Endothelial cell of umbilical vein (primary cell): ENCODE data around the gene OSBP2. TPM values are rescaled to one million over a fixed set of nuclear protein-coding genes. Genes with fewer than 3 reads are reported as not detected.
A peak's percentile ranks its signal among the peaks of the same experiment; 100 is the strongest.

Experiments
- BruUV-seq: library from RNA; stranded (reverse); fragments of 400-500 nt; replicated peaks from 2 replicates; lab custom pipeline; 2021; lab: Mats Ljungman, UMichigan
- CTCF ChIA-PET: fragments of 300-600, 350-600 bp; sonication (Branson Sonifier 250); formaldehyde crosslinking; loops from one replicate; lab custom pipeline; 2021; ENCODE audit warnings: antibody characterized with exemption, inconsistent platforms; lab: Charles Lee
- POLR2A ChIA-PET: fragments of 300-600, 350-600 bp; sonication (Branson Sonifier 250); formaldehyde crosslinking; loops from one replicate; lab custom pipeline; 2021; ENCODE audit warnings: antibody characterized with exemption, inconsistent platforms; lab: Charles Lee
- DNase-seq: peaks from one replicate; pipeline ENCODE4 v3.0.0-alpha.2; 2011; ENCODE audit warnings: low read depth, low spot score
- FAIRE-seq: peaks from 2 replicates; lab custom pipeline; 2011; peaks lifted over from hg19 to GRCh38; lab: Jason Lieb, UNC
- H2AFZ ChIP-seq: 2 replicates; pipeline ENCODE4 v1.6.0; 2012; ENCODE audit warnings: low read depth, low read length, control low read depth, inconsistent platforms
- H3K27ac ChIP-seq: 2 replicates; pipeline ENCODE4 v1.5.1; 2011; ENCODE audit warnings: low read depth, mild to moderate bottlenecking, control low read depth, low read length, moderate library complexity; ENCODE audit not compliant: insufficient read depth
- H3K27me3 ChIP-seq, 2 experiments: 2 replicates each; pipeline versions ENCODE4 v1.6.0 to v1.6.1; 2011; ENCODE audit warnings: low read length in 2 of 2, mixed read lengths in 1 of 2; ENCODE audit not compliant: control insufficient read depth in 2 of 2, insufficient read depth in 2 of 2
- H3K36me3 ChIP-seq, 2 experiments: 2 replicates in 1 of 2; 3 replicates in 1 of 2; pipeline ENCODE4 v1.5.1; 2011; ENCODE audit warnings: low read length in 2 of 2, mild to moderate bottlenecking in 1 of 2, moderate library complexity in 1 of 2; ENCODE audit not compliant: control insufficient read depth in 2 of 2, insufficient read depth in 2 of 2; ENCODE audit errors: extremely low read depth in 1 of 2
- H3K4me1 ChIP-seq: 3 replicates; pipeline ENCODE4 v1.5.1; 2011; ENCODE audit warnings: mild to moderate bottlenecking, low read length; ENCODE audit not compliant: control insufficient read depth, insufficient read depth; ENCODE audit errors: extremely low read depth
- H3K4me2 ChIP-seq: 2 replicates; pipeline ENCODE4 v1.6.1; 2011; ENCODE audit warnings: low read length, control low read depth, mixed read lengths; ENCODE audit not compliant: insufficient read depth
- H3K4me3 ChIP-seq, 3 experiments: fragments of 200-600 bp in 1 of 3; sonication (generic), shearing (Covaris generic) in 1 of 3; replicated peaks in 1 of 3; 2 replicates each; pipeline ENCODE4 v1.5.1; 2011 to 2016; ENCODE audit warnings: control low read depth in 3 of 3, low read length in 3 of 3, mild to moderate bottlenecking in 2 of 3, inconsistent platforms in 1 of 3, low read depth in 1 of 3, moderate library complexity in 1 of 3; ENCODE audit not compliant: insufficient read depth in 1 of 3
- H3K79me2 ChIP-seq: 2 replicates; pipeline ENCODE4 v1.6.0; 2012; ENCODE audit warnings: low read length, inconsistent platforms; ENCODE audit not compliant: control insufficient read depth, insufficient read depth
- H3K9ac ChIP-seq: replicated peaks from 2 replicates; pipeline ENCODE3; 2011; ENCODE audit warnings: low read length, control low read depth; ENCODE audit not compliant: insufficient read depth; ENCODE audit errors: extremely low read depth
- H3K9me1 ChIP-seq: replicated peaks from 3 replicates; pipeline ENCODE4 v1.6.0; 2011; ENCODE audit warnings: mild to moderate bottlenecking, low read length; ENCODE audit not compliant: control insufficient read depth, insufficient read depth; ENCODE audit errors: extremely low read depth
- H3K9me3 ChIP-seq: replicated peaks from 2 replicates; pipeline ENCODE4 v1.5.1; 2012; ENCODE audit warnings: low read length, inconsistent platforms; ENCODE audit not compliant: control insufficient read depth, insufficient read depth
- H4K20me1 ChIP-seq: replicated peaks from 2 replicates; pipeline ENCODE3; 2011; ENCODE audit warnings: mild to moderate bottlenecking, low read length; ENCODE audit not compliant: control insufficient read depth, insufficient read depth; ENCODE audit errors: extremely low read depth
- CTCF ChIP-seq, 2 donors: IDR thresholded peaks; 1 replicate in 1 of 2; 2 replicates in 1 of 2; pipeline ENCODE4 v1.5.1; 2011; ENCODE audit warnings: low read length in 2 of 2, mild to moderate bottlenecking in 2 of 2, moderate library complexity in 2 of 2, control low read depth in 1 of 2, inconsistent platforms in 1 of 2, low read depth in 1 of 2; ENCODE audit not compliant: insufficient read depth in 1 of 2; ENCODE audit errors: extremely low read depth in 1 of 2
- EZH2 ChIP-seq: IDR thresholded peaks from 2 replicates; pipeline ENCODE4 v1.6.1; 2012; ENCODE audit warnings: borderline replicate concordance, low read depth, mild to moderate bottlenecking, moderate library complexity, low read length, inconsistent platforms; ENCODE audit not compliant: severe bottlenecking
- MYC ChIP-seq: IDR thresholded peaks from one replicate; pipeline ENCODE4 v1.6.1; 2011; ENCODE audit warnings: mild to moderate bottlenecking, low read depth, low read length
- POLR2AphosphoS5 ChIP-seq: IDR thresholded peaks from 2 replicates; pipeline ENCODE4 v1.6.1; 2012; ENCODE audit warnings: low read depth, mild to moderate bottlenecking, control low read depth, low read length, moderate library complexity; ENCODE audit not compliant: insufficient read depth
- dilution Hi-C: fragments of 300-500 bp; cut with MboI; formaldehyde crosslinking; loops from one replicate; pipeline ENCODE4 v1.15.0; 2019; ENCODE audit warnings: low sequenced_read_pairs; ENCODE audit not compliant: extremely low pct_ligation_motif_present
- intact Hi-C: fragments of 100-400 bp; cut with micrococcal nuclease; formaldehyde crosslinking; loops from one replicate; pipeline ENCODE4 v1.10.0; 2022
- polyA plus RNA-seq, 4 experiments: library from polyadenylated mRNA; depleted of rRNA in 3 of 4; stranded (reverse) in 3 of 4; unstranded in 1 of 4; fragments of >200 nt; gene quantifications; 2 replicates each; pipeline versions ENCODE4 v1.2.1 to v1.2.3, GENCODE V29; 2011 to 2012; ENCODE audit warnings: missing spikeins in 1 of 4
- total RNA-seq: library from RNA; stranded (reverse); gene quantifications from 2 replicates; pipeline ENCODE4 v1.2.3, GENCODE V29; 2021

The OSBP2 gene
- total and polyA plus RNA-seq, 2 donors (not counting 3 experiments of a cell fraction or from before 2014, with no cell fraction given) = 4.1 to 7.5 TPM

- no peak overlapping the region for H3K9ac ChIP-seq
- no TSS peak for BruUV-seq
- H3K9me1 ChIP-seq = no peaks in the 10 kb centered on the region
- H3K27me3 ChIP-seq = peaks cover 5 to 8% of the 10 kb centered on the region in 2 experiments
- no peaks in the 10 kb centered on the region for H3K9me3 ChIP-seq
- H4K20me1 ChIP-seq = no peaks in the 10 kb centered on the region
- DNase-seq (peak; percentile 93), FAIRE-seq (peak; percentile 91)
- H3K4me3 ChIP-seq = no peak overlapping the region
- H2AFZ ChIP-seq = no peak overlapping the region
- ChIA-PET CTCF (interaction anchor here (0.7 to 2.1 kb wide), 12 partner anchors 9 to 167 kb away, joined by 3 to 13 read pairs (median 5); partner anchors contain the start of gene SLC35E4), POLR2A (no interaction called here)
- intact Hi-C loops (loop anchor here (1.0 to 2.0 kb wide), 2 partner anchors 28 to 66 kb away; no protein-coding TSS in a partner anchor), dilution Hi-C loops (no loop called here)
- H3K36me3 ChIP-seq = no peaks in the 10 kb centered on the region
- H3K79me2 ChIP-seq = no peaks in the 10 kb centered on the region
- no peak for TF ChIP-seq MYC
- peak in 1 of 2 donors; percentile 41 for TF ChIP-seq CTCF (IDR thresholded peaks at IDR 0.05; ENCODE audit: extremely low read depth in 1 of 2, insufficient read depth in 1 of 2, low read depth in 1 of 2, low read length in 2 of 2)
- TF ChIP-seq POLR2AphosphoS5 = peak; percentile 77
- TF ChIP-seq EZH2 = peak; percentile 27
- no peak overlapping the region for H3K4me2 ChIP-seq
- peaks cover 12% of the 10 kb centered on the region for H3K4me1 ChIP-seq
- H3K27ac ChIP-seq = no peak overlapping the region
Measured at GRCh38 chr22:30802202-30803166, 107.8 kb downstream of the OSBP2 start.
